GM12873 (cell line): ENCODE measurements around the gene ITCH.

Experiments
- CTCF ChIP-seq: IDR thresholded peaks from 2 replicates; pipeline ENCODE4 v1.5.1; 2012; ENCODE audit warnings: low read depth, mild to moderate bottlenecking, moderate library complexity, low read length, control low read depth; ENCODE audit not compliant: insufficient read depth; ENCODE audit errors: missing control alignments

The ITCH gene

DNA sequence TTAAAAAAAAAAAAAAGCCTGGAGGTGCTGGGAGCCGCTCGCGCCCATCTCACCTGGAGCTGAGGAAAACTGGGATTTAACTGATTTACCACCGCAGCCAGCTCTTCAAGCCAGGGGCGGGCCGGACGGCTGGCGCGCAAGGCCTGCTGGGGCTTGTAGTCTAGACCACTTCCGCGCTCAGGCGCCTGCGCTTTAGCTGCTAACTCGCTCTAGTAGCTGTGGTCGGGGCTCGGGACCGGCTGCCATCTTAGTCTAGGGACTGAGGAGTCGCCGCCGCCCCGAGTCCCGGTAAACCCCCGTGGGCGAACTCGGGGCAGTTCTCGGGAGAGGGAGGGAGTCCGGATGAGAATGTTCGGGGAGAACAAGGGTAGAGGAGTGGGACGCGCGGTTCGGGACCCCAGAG lies at the start of gene ITCH:
ITCH (plus strand) TSS at position 212 of the 403 bp plus-strand sequence. CDS start 30,539 bp downstream, outside the sequence.
- TF ChIP-seq CTCF = no peak

DNA sequence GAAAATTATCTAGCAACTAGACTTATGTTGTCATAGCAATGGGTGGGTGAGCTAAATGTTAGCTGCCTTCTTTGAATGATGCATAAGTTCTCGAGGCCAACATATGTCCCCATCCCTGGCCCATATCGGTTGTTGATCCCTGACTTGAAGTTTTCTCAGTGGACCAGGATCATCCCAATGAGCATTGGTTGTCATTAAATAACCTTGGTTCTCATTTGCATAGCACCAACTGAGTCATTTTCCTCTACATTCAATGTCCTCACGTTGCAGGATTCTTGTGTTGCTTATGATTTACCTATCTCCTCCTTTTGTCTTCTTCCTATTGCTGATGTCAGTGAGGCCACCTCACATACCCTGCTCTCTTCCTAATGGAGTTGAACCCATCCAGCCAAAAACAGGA lies 47.8 kb upstream of the ITCH start:
- TF ChIP-seq CTCF = no peak

- no peak for TF ChIP-seq CTCF
Observed at GRCh38 chr20:34316196-34316814, 46.8 kb upstream of the ITCH start.

GRCh38 chr20:34318609-34319443 lies 44.2 kb upstream of the ITCH start:
- no peak for TF ChIP-seq CTCF

DNA sequence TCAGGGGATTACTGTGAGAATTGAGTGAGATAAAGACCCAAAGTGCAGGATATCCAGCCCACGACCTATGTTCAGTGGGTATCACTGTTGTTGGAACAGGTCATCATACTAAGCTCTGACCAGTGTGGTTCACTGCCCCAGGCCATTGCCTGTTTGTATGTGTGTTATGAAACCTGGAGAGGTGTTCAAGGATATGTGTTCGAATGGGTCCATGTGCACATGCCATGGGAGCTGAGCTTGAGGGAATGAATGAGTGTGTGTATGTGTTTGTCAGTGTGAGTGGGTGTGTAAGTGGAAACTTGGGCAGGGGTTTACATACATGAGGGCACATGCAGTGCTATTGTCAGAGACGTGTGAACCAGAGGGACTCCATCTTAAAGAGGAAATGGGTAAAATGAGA lies 42.2 kb upstream of the ITCH start:
- no peak for TF ChIP-seq CTCF

DNA sequence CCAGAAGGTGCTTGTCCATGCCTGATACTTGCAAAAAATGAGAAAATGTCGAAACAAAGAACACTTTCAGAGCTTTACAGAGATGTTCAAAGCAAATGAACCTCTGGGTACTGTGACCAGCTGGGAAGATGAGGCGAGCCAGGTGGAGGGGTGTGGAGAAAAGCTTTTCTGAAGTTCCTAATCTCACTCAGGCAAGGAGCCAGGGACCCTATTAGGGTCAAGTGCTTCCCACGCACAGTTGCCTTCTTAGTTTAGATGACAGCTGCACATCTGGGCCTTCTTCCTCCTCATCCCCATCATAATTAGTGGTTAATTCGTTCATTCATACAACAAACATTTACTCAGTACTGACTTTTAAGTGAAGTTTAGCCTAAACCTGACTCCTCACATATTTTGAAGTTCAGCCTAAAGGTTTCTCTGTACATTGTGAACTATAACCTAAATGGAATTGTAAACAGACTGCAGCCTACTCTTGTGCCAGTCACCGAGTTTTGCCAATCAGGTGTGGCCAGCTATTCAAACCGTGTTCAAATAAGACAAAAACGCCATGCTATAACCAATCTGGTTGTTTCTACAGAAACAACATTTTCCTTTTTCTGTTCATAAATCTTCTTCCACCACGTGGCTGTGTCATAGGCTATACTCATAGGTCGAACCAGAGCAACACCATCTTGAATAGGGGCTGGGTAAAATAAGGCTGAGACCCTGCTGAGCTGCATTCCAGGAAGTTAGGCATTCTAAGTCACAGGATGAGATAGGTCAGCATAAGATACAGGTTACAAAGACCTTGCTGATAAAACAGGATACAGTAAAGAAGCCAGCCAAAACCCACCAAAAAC lies 40.6 kb upstream of the ITCH start:
- no peak for TF ChIP-seq CTCF

DNA sequence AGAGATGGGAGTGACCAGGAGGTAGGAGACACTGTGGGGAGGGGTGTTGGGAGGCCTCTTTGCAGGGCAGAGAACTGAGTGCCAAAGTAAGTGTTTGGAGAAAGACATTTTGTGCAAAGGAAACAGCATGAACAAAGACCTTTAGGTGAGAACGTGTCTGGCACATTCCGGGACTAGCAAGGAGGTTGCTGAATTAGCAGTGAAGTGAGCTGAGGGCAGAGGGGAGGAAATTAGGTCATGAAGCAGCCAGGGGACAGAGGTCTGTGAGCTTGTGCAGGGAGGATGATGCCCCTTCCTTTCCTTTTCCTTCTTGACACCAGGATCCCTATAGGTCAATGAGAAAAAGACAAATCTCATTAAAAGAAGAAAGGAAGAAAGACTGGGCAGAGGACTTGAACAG lies 38.5 kb upstream of the ITCH start:
- no peak for TF ChIP-seq CTCF
